ENCODE measurements around the gene CHD1. TPM values are rescaled to one million over a fixed set of nuclear protein-coding genes. Genes with fewer than 3 reads are reported as not detected.

CHD1 gene
- total and polyA plus RNA-seq, 2 of the 13 experiments (the other 11 are each of a cell fraction or from before 2014, with no cell fraction given) = 22.8 to 55.9 TPM

GRCh38 chr5:98930972-98931762 is 2.4 kb upstream of the CHD1 start:
- CTCF ChIA-PET (ENCODE audit: low intra/inter-chr PET ratio, low total read pairs) = no interaction called here
- WGBS (ENCODE audit: low lambda C conversion rate) = 95% methylated on average over 5 of the region's 5 CpGs
- peak overlapping the region in 2 of 3 experiments; percentile 71 to 83; a peak in 1 of 6 replicates for H3K4me3 ChIP-seq (replicated peaks in 1 of 3; ENCODE audit: insufficient read depth in 1 of 3, low read depth in 2 of 3, low read length in 3 of 3)
- no peak for DNase-seq (ENCODE audit: low spot score)
- no peaks in the 10 kb centered on the region for H3K36me3 ChIP-seq (replicated peaks in 1 of 2; ENCODE audit: control insufficient read depth in 1 of 2, insufficient read depth in 2 of 2, low read length in 2 of 2)
- H3K9ac ChIP-seq (ENCODE audit: insufficient read depth, low read depth, low read length) = no peak overlapping the region
- POLR2A ChIA-PET = no interaction called here
- intact Hi-C loops (cut with micrococcal nuclease; ENCODE audit: unreplicated experiment) (no loop called here), in situ Hi-C loops (cut with HindIII; ENCODE audit: extremely low pct_ligation_motif_present, low pct_unique_long_range_greater_than_20kb) (no loop called here)
- H4K20me1 ChIP-seq (ENCODE audit: insufficient read depth, low read length) = peaks cover 13% of the 10 kb centered on the region
- BruUV-seq (replicated peaks) = no TSS peak
- peaks cover 25% of the 10 kb centered on the region for H3K4me1 ChIP-seq (ENCODE audit: insufficient read depth, low read length)
- H2AFZ ChIP-seq (ENCODE audit: low read length) = no peak overlapping the region
- H3K27me3 ChIP-seq (ENCODE audit: control insufficient read depth in 1 of 2, insufficient read depth in 2 of 2, low read length in 2 of 2) = no peaks in the 10 kb centered on the region; a peak in 1 of 5 replicates
- no peak for ATAC-seq
- no peak for FAIRE-seq
- H3K27ac ChIP-seq (ENCODE audit: extremely low read length, insufficient read depth, low read length) = no peak overlapping the region
- 0 out of 2 replicates have a peak overlapping the region, but pooled peaks have one; percentile 78 for H3K4me2 ChIP-seq (ENCODE audit: low read depth, low read length)
- peaks cover 30% of the 10 kb centered on the region for H3K79me2 ChIP-seq (ENCODE audit: insufficient read depth, low read length)
- H3K9me3 ChIP-seq (ENCODE audit: low read length) = no peaks in the 10 kb centered on the region
- no peak for TF ChIP-seq KDM1A (CRISPR knock-in tag; IDR thresholded peaks at IDR 0.05)
- TF ChIP-seq ARNT (IDR thresholded peaks at IDR 0.05) = no peak
- no peak for TF ChIP-seq TOPORS (CRISPR knock-in tag; IDR thresholded peaks at IDR 0.05)
- TF ChIP-seq ZNF747 (CRISPR knock-in tag; IDR thresholded peaks at IDR 0.05; ENCODE audit: borderline replicate concordance) = no peak
- no peak for TF ChIP-seq ZNF318 (CRISPR knock-in tag; IDR thresholded peaks at IDR 0.05)
- no peak for TF ChIP-seq TCF7 (IDR thresholded peaks at IDR 0.05; ENCODE audit: low read depth)
- no peak for TF ChIP-seq TFAP4 (IDR thresholded peaks at IDR 0.05; ENCODE audit: borderline replicate concordance, low read depth)
- no peak for TF ChIP-seq ZNF350 (CRISPR knock-in tag; IDR thresholded peaks at IDR 0.05; ENCODE audit: borderline replicate concordance, low read depth)
- no peak for TF ChIP-seq CENPBD1 (CRISPR knock-in tag; IDR thresholded peaks at IDR 0.05; ENCODE audit: borderline replicate concordance, low read depth)
- no peak for TF ChIP-seq ZNF766 (CRISPR knock-in tag; IDR thresholded peaks at IDR 0.05; ENCODE audit: borderline replicate concordance)
- TF ChIP-seq ZNF784 (CRISPR knock-in tag; IDR thresholded peaks at IDR 0.05; ENCODE audit: borderline replicate concordance) = no peak

All from HepG2 (cell line).